Esophagus muscularis mucosa (tissue), 4 donors: ENCODE results near the gene TBATA. TPM values are rescaled to one million over a fixed set of nuclear protein-coding genes. Genes with fewer than 3 reads are reported as not detected.

Experiments
- DNase-seq: peaks from one replicate; pipeline ENCODE4 v3.0.0-alpha.2; 2017; ENCODE audit errors: extremely low spot score
- H3K27ac ChIP-seq, 4 donors: fragments of 200-600 bp; sonication (generic); replicated peaks in 1 of 4; 1 replicate in 3 of 4; 2 replicates in 1 of 4; pipeline ENCODE4 v1.5.1; 2016 to 2019; ENCODE audit warnings: mild to moderate bottlenecking in 1 of 4
- H3K27me3 ChIP-seq, 4 donors: fragments of 200-600 bp; sonication (generic); one replicate each; pipeline versions ENCODE4 v1.5.1 to v1.6.0; 2016 to 2019
- H3K36me3 ChIP-seq, 4 donors: fragments of 200-600 bp; sonication (generic); one replicate each; pipeline ENCODE4 v1.5.1; 2016 to 2019
- H3K4me1 ChIP-seq, 4 donors: fragments of 200-600 bp; sonication (generic); one replicate each; pipeline ENCODE4 v1.5.1; 2016 to 2019
- H3K4me3 ChIP-seq, 4 donors: fragments of 200-600 bp; sonication (generic); 1 replicate in 2 of 4; 2 replicates in 2 of 4; pipeline ENCODE4 v1.5.1; 2016 to 2019; ENCODE audit warnings: mild to moderate bottlenecking in 4 of 4, moderate library complexity in 1 of 4
- H3K9me3 ChIP-seq, 4 donors: fragments of 200-600 bp; sonication (generic); 1 replicate in 3 of 4; 2 replicates in 1 of 4; pipeline ENCODE4 v1.5.1; 2016 to 2019
- EP300 ChIP-seq: sonication (generic); formaldehyde crosslinking; IDR thresholded peaks from one replicate; pipeline ENCODE4 v1.6.1; 2017; ENCODE audit warnings: antibody characterized with exemption
- POLR2A ChIP-seq: fragments of 450-650 bp; IDR thresholded peaks from one replicate; pipeline ENCODE4 v1.6.1; 2017; ENCODE audit warnings: antibody characterized with exemption, moderate library complexity, mild to moderate bottlenecking, low read depth
- POLR2AphosphoS5 ChIP-seq, 2 donors: sonication (generic); formaldehyde crosslinking; IDR thresholded peaks; one replicate each; pipeline ENCODE4 v1.6.1; 2017; ENCODE audit warnings: antibody characterized with exemption in 2 of 2
- WGBS: methylation state at CpG from one replicate; pipeline ENCODE4 v1.1.5; 2018; 5-methylcytosine and 5-hydroxymethylcytosine counted together
- intact Hi-C: fragments of 100-400 bp; cut with DNase I; formaldehyde crosslinking; loops from one replicate; pipeline ENCODE4 v1.15.1; 2023
- total RNA-seq, 4 donors: library from RNA; depleted of rRNA; stranded (reverse); fragments of >200 nt; gene quantifications; one replicate each; pipeline versions ENCODE4 v1.1.0 to v1.2.1, GENCODE V29; 2016
- TF ChIP-seq, protein P1 (sequence below), 3 experiments: fragments of 200-600 bp in 2 of 3; fragments of 450-650 bp in 1 of 3; sonication (generic) in 2 of 3; IDR thresholded peaks; one replicate each; pipeline ENCODE4 v1.5.1; 2017 to 2019; ENCODE audit warnings: antibody characterized with exemption in 3 of 3, mild to moderate bottlenecking in 2 of 3, moderate library complexity in 1 of 3

The TBATA gene
- total RNA-seq, 4 donors from 2014 or later: not detected

GRCh38 chr10:70828923-70829322 is 43.7 kb upstream of the TBATA start:
- no peaks in the 10 kb centered on the region for H3K9me3 ChIP-seq
- H3K4me3 ChIP-seq: no peak overlapping the region
- 93% methylated on average over 4 of the region's 4 CpGs for WGBS
- H3K27me3 ChIP-seq: no peaks in the 10 kb centered on the region
- no peak for DNase-seq
- H3K36me3 ChIP-seq: peaks cover 0 to 14% (median 5%) of the 10 kb centered on the region in 4 donors
- H3K27ac ChIP-seq: no peak overlapping the region
- peaks cover 3 to 32% (median 14%) of the 10 kb centered on the region in 4 donors for H3K4me1 ChIP-seq
- intact Hi-C loops: no loop called here
- no peak for TF ChIP-seq POLR2AphosphoS5 (IDR thresholded peaks at IDR 0.05)
- no peak for TF ChIP-seq POLR2A
- TF ChIP-seq, protein P1, sequence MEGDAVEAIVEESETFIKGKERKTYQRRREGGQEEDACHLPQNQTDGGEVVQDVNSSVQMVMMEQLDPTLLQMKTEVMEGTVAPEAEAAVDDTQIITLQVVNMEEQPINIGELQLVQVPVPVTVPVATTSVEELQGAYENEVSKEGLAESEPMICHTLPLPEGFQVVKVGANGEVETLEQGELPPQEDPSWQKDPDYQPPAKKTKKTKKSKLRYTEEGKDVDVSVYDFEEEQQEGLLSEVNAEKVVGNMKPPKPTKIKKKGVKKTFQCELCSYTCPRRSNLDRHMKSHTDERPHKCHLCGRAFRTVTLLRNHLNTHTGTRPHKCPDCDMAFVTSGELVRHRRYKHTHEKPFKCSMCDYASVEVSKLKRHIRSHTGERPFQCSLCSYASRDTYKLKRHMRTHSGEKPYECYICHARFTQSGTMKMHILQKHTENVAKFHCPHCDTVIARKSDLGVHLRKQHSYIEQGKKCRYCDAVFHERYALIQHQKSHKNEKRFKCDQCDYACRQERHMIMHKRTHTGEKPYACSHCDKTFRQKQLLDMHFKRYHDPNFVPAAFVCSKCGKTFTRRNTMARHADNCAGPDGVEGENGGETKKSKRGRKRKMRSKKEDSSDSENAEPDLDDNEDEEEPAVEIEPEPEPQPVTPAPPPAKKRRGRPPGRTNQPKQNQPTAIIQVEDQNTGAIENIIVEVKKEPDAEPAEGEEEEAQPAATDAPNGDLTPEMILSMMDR (IDR thresholded peaks at IDR 0.05): no peak
- no peak for TF ChIP-seq EP300

GRCh38 chr10:70827086-70827757 is 42.0 kb upstream of the TBATA start:
- no peak for DNase-seq
- WGBS: 86% methylated on average over 2 of the region's 2 CpGs

GRCh38 chr10:70822076-70822820 is 37.1 kb upstream of the TBATA start:
- 90% methylated on average over 2 of the region's 2 CpGs for WGBS
- Histone ChIP-seq H3K4me1 (peaks cover 0 to 15% (median 9%) of the 10 kb centered on the region in 4 donors), H3K9me3 (no peaks in the 10 kb centered on the region), H3K27me3 (no peaks in the 10 kb centered on the region), H3K36me3 (peaks cover 0 to 51% (median 9%) of the 10 kb centered on the region in 4 donors), H3K4me3 (no peak overlapping the region), H3K27ac (no peak overlapping the region)
- intact Hi-C loops: no loop called here
- DNase-seq: no peak
- no peak for TF ChIP-seq POLR2AphosphoS5 (IDR thresholded peaks at IDR 0.05)
- no peak for TF ChIP-seq POLR2A
- TF ChIP-seq EP300: no peak
- TF ChIP-seq, protein P1 (IDR thresholded peaks at IDR 0.05): no peak

More at GRCh38 chr10:70827086-70827757, 42.0 kb upstream of the TBATA start:
- TF ChIP-seq EP300 (no peak), POLR2AphosphoS5 (IDR thresholded peaks at IDR 0.05) (no peak), POLR2A (no peak)
- TF ChIP-seq, protein P1 (IDR thresholded peaks at IDR 0.05): no peak
- H3K4me1 ChIP-seq: peaks cover 3 to 16% (median 4%) of the 10 kb centered on the region in 4 donors
- H3K4me3 ChIP-seq: no peak overlapping the region
- H3K36me3 ChIP-seq: peaks cover 0 to 14% (median 5%) of the 10 kb centered on the region in 4 donors
- intact Hi-C loops: no loop called here
- H3K27me3 ChIP-seq: no peaks in the 10 kb centered on the region
- no peaks in the 10 kb centered on the region for H3K9me3 ChIP-seq
- no peak overlapping the region for H3K27ac ChIP-seq

DNA sequence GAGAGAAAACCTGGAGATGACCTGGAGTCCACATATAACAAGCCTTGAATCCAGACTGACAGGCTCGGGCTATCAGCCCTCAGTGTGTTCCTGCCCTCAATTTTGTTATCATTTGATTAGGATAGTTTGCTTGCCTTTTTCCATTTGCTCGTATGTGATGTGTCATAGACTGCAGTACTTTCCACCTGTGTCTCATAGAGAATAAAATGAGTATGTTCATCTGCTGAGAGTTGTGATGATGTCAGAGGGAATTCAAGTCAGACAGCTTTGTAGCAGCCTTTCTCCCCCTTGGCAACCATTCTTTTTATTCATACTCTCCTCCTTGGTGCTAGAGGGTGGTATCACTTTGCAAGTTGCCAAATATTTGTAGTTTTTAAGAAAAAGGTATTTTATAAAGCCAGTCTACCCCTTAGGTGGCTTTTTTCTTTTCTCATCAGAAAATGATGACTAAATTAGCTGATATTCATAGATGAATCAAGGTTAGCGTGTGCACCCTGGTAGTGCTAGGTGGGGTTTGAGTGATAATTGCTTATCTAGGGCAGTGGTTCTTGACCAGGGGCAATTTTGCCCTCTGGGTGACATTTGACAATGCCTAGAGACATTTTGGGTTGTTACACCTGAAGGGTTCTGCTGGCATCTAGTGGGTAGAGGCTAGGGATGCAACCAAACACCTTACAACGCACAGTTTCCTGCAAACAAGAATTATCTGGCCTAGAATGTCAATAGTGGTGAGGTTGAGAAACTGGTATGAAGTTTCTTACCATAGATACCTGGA is 36.0 kb upstream of the TBATA start:
- Histone ChIP-seq H3K9me3 (no peaks in the 10 kb centered on the region), H3K4me3 (no peak overlapping the region), H3K27me3 (no peaks in the 10 kb centered on the region), H3K36me3 (peaks cover 0 to 50% (median 8%) of the 10 kb centered on the region in 4 donors), H3K27ac (no peak overlapping the region), H3K4me1 (peaks cover 3 to 20% (median 15%) of the 10 kb centered on the region in 4 donors)
- TF ChIP-seq EP300: no peak
- TF ChIP-seq, protein P1 (IDR thresholded peaks at IDR 0.05): no peak
- no peak for TF ChIP-seq POLR2AphosphoS5 (IDR thresholded peaks at IDR 0.05)
- no peak for TF ChIP-seq POLR2A
- WGBS: 84% methylated on average over 4 of the region's 4 CpGs
- no peak for DNase-seq
- intact Hi-C loops: no loop called here
